ENCODE results near the gene GGCT. TPM values are rescaled to one million over a fixed set of nuclear protein-coding genes. Genes with fewer than 3 reads are reported as not detected.
A peak's percentile ranks its signal among the peaks of the same experiment; 100 is the strongest.

The GGCT gene
- total and polyA plus RNA-seq, 3 experiments from 2014 or later = 25.1 to 73.1 (median 69.3) TPM

DNA sequence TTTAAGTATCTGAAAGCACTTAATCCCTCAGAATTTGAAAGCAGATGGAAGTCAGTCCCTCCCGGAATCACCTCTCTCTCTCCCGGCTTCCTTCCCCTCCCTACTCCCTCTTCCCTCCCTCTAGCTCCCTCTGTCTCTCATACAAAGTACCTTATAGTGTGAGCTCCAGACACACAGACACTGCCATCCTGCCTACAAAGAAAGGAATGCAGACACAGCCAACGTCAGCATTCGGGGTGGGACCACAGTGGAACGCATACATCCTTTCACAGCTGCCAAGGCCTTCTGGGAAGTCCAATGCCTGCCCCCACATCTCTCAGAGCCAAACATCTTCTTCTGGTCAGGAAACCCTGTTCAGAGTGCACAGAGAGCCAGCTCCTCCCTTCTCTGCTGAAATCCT, 35.3 kb downstream of the GGCT start:
- Mint-ChIP-seq H3K9me3 (no peaks in the 10 kb centered on the region), H3K4me3 (no peak overlapping the region), H3K4me1 (peaks cover 69 to 93% (median 84%) of the 10 kb centered on the region in 3 donors), H3K27me3 (no peaks in the 10 kb centered on the region), H3K27ac (peak overlapping the region in 2 of 8 donors; percentile 11 to 17), H3K36me3 (peaks cover 0 to 22% (median 8%) of the 10 kb centered on the region in 3 donors)
- Histone ChIP-seq H3K4me3 (ENCODE audit: low read length) (no peak overlapping the region), H3K36me3 (ENCODE audit: insufficient read depth, low read length) (no peaks in the 10 kb centered on the region), H3K27ac (ENCODE audit: low read depth, low read length) (no peak overlapping the region), H3K4me1 (ENCODE audit: insufficient read depth, low read length) (peaks cover 31% of the 10 kb centered on the region), H3K27me3 (ENCODE audit: insufficient read depth, low read length, poor library complexity, severe bottlenecking) (no peaks in the 10 kb centered on the region), H3K9me3 (ENCODE audit: low read length) (no peaks in the 10 kb centered on the region)
- ChIA-PET POLR2A (no interaction called here), CTCF (no interaction called here)
- no peak for DNase-seq

DNA sequence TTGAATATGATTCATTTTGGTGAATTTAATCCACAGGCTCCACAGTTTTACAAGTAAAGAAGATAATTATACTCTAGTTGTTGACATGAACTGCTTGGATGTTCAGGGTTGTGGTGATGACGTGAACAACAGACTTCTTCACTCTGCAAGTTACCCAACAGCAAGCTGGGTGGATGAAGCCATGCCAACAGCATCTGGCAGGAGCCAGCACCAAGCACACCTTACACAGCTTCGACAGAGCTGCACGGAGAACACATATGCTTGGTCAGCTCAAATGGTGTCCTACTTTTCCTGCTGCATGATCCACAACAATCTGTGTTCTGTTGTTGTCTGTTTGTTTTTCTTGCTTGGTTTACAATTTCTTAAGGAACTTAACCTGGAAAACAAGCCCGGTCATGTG, 35.8 kb downstream of the GGCT start:
- no peaks in the 10 kb centered on the region for H3K36me3 ChIP-seq (ENCODE audit: insufficient read depth, low read length)
- ChIA-PET CTCF (interaction anchor here (1.0 kb wide), 1 partner anchor 9 kb away, joined by 3 read pairs; no protein-coding TSS in a partner anchor), POLR2A (no interaction called here)
- DNase-seq = no peak
- H3K27ac ChIP-seq (ENCODE audit: low read depth, low read length) = no peak overlapping the region
- no peaks in the 10 kb centered on the region for H3K9me3 ChIP-seq (ENCODE audit: low read length)
- Mint-ChIP-seq H3K4me3 (no peak overlapping the region), H3K4me1 (peaks cover 64 to 88% (median 84%) of the 10 kb centered on the region in 3 donors), H3K27me3 (no peaks in the 10 kb centered on the region), H3K36me3 (peaks cover 0 to 20% (median 8%) of the 10 kb centered on the region in 3 donors), H3K27ac (peak overlapping the region in 1 of 8 donors; percentile 52), H3K9me3 (no peaks in the 10 kb centered on the region)
- H3K4me1 ChIP-seq (ENCODE audit: insufficient read depth, low read length) = peaks cover 31% of the 10 kb centered on the region
- no peaks in the 10 kb centered on the region for H3K27me3 ChIP-seq (ENCODE audit: insufficient read depth, low read length, poor library complexity, severe bottlenecking)
- H3K4me3 ChIP-seq (ENCODE audit: low read length) = no peak overlapping the region

DNA sequence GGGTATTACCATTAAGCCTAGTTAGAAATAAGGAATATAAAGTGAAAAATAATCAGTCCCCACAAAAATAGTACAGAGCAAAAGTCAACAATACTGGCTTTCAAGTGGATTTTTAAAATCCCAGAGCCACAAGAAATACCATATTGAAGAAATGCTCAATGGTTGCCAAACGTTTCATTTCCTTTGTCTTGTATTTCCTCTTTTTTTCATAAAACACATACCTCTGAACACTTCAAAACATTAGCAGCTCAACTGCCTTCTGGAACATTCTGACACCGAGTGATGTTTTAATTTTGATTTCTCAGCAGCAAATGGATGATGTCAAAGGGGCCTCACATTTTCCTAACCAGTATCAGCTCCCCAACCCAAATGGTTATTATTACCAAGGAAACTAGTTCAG, 36.6 kb downstream of the GGCT start:
- Histone ChIP-seq H3K36me3 (ENCODE audit: insufficient read depth, low read length) (no peaks in the 10 kb centered on the region), H3K27ac (ENCODE audit: low read depth, low read length) (no peak overlapping the region), H3K27me3 (ENCODE audit: insufficient read depth, low read length, poor library complexity, severe bottlenecking) (no peaks in the 10 kb centered on the region), H3K4me3 (ENCODE audit: low read length) (no peak overlapping the region), H3K9me3 (ENCODE audit: low read length) (no peaks in the 10 kb centered on the region), H3K4me1 (ENCODE audit: insufficient read depth, low read length) (peaks cover 31% of the 10 kb centered on the region)
- Mint-ChIP-seq H3K27me3 (no peaks in the 10 kb centered on the region), H3K4me1 (peaks cover 58 to 81% (median 77%) of the 10 kb centered on the region in 3 donors), H3K4me3 (no peak overlapping the region), H3K27ac (peak overlapping the region in 3 of 8 donors; percentile 45 to 79 (median 55)), H3K36me3 (peaks cover 0 to 26% (median 8%) of the 10 kb centered on the region in 3 donors), H3K9me3 (no peaks in the 10 kb centered on the region)
- ChIA-PET CTCF (interaction anchor here (1.0 kb wide), 1 partner anchor 10 kb away, joined by 3 read pairs; no protein-coding TSS in a partner anchor), POLR2A (no interaction called here)
- DNase-seq = no peak

DNA sequence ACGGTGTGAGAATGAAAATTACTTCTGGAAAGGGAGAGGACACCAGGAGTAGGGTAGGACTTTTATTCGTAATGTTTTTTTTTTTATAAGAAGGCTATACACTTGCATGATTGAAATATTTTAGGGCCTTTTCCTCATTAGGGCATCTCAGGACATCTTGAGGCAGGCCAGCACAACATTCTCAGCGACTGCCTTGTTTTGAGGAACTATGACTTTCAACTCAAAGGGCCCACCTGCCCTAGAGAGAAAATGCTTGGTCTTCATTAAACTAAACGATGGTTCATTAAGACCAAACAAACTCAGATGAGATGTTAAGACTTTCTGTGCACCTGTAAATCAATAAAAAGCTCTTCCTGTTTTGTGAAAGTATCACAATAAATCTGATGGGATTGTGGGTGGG, 37.4 kb downstream of the GGCT start:
- Mint-ChIP-seq H3K27ac (peak overlapping the region in 1 of 8 donors; percentile 55), H3K4me1 (peaks cover 51 to 75% (median 69%) of the 10 kb centered on the region in 3 donors), H3K9me3 (no peaks in the 10 kb centered on the region), H3K4me3 (peak overlapping the region in 1 of 7 donors; percentile 56), H3K27me3 (no peaks in the 10 kb centered on the region), H3K36me3 (peaks cover 0 to 31% (median 5%) of the 10 kb centered on the region in 3 donors)
- Histone ChIP-seq H3K4me1 (ENCODE audit: insufficient read depth, low read length) (peaks cover 29% of the 10 kb centered on the region), H3K36me3 (ENCODE audit: insufficient read depth, low read length) (no peaks in the 10 kb centered on the region), H3K4me3 (ENCODE audit: low read length) (no peak overlapping the region), H3K27ac (ENCODE audit: low read depth, low read length) (no peak overlapping the region), H3K27me3 (ENCODE audit: insufficient read depth, low read length, poor library complexity, severe bottlenecking) (no peaks in the 10 kb centered on the region), H3K9me3 (ENCODE audit: low read length) (no peaks in the 10 kb centered on the region)
- ChIA-PET CTCF (no interaction called here), POLR2A (no interaction called here)
- no peak for DNase-seq

DNA sequence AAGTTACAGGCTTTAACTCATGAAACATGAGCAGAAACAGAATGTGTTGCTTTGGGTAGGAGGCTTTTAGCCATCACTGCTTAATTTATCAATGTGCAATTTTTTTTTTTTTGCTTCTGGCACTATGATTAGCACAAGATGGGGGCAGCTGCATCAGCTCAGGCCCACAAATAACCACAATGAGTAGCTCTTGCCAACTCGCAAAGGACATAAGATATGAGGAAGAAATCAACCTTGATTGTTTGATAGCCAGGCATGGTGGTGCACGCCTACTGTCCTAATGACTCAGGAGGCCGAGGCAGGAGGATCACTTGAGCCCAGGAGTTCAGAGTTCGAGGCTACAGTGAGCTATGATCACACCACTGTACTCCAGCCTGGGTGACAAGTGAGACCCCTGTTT, 38.4 kb downstream of the GGCT start:
- Histone ChIP-seq H3K4me1 (ENCODE audit: insufficient read depth, low read length) (peaks cover 19% of the 10 kb centered on the region), H3K27me3 (ENCODE audit: insufficient read depth, low read length, poor library complexity, severe bottlenecking) (no peaks in the 10 kb centered on the region), H3K36me3 (ENCODE audit: insufficient read depth, low read length) (no peaks in the 10 kb centered on the region), H3K27ac (ENCODE audit: low read depth, low read length) (no peak overlapping the region), H3K4me3 (ENCODE audit: low read length) (no peak overlapping the region), H3K9me3 (ENCODE audit: low read length) (no peaks in the 10 kb centered on the region)
- POLR2A ChIA-PET = no interaction called here
- H3K4me3 Mint-ChIP-seq = no peak overlapping the region
- H3K36me3 Mint-ChIP-seq = peaks cover 0 to 37% (median 5%) of the 10 kb centered on the region in 3 donors
- CTCF ChIA-PET = no interaction called here
- no peak for DNase-seq
- H3K9me3 Mint-ChIP-seq = no peaks in the 10 kb centered on the region
- H3K27ac Mint-ChIP-seq = peak overlapping the region in 1 of 8 donors; percentile 86
- no peaks in the 10 kb centered on the region for H3K27me3 Mint-ChIP-seq
- peaks cover 42 to 65% (median 59%) of the 10 kb centered on the region in 3 donors for H3K4me1 Mint-ChIP-seq

DNA sequence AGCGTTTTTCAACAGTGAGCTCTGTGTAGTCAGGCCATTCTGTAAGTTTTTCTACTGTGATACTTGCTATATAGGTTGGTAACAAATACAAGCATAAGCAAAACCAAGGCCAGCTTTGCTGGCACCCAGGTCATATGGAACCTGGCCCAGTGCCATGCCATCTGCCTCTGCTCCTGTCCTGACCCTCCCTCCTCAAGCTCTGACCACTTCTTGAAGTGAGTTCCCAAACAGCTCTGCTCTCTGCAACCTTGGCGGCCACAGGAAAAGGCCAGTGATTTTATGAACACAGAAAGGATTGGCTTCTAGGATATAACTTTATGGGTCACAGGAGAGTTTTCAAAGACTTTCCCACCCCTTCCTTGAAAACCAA, 38.8 kb downstream of the GGCT start:
- H3K4me3 Mint-ChIP-seq = peak overlapping the region in 1 of 7 donors; percentile 9
- peaks cover 38 to 60% (median 54%) of the 10 kb centered on the region in 3 donors for H3K4me1 Mint-ChIP-seq
- ChIA-PET CTCF (no interaction called here), POLR2A (no interaction called here)
- H3K36me3 Mint-ChIP-seq = peaks cover 0 to 38% (median 5%) of the 10 kb centered on the region in 3 donors
- Histone ChIP-seq H3K27me3 (ENCODE audit: insufficient read depth, low read length, poor library complexity, severe bottlenecking) (no peaks in the 10 kb centered on the region), H3K36me3 (ENCODE audit: insufficient read depth, low read length) (no peaks in the 10 kb centered on the region), H3K9me3 (ENCODE audit: low read length) (no peaks in the 10 kb centered on the region), H3K4me3 (ENCODE audit: low read length) (no peak overlapping the region), H3K27ac (ENCODE audit: low read depth, low read length) (no peak overlapping the region), H3K4me1 (ENCODE audit: insufficient read depth, low read length) (peaks cover 14% of the 10 kb centered on the region)
- H3K9me3 Mint-ChIP-seq = no peaks in the 10 kb centered on the region
- peak overlapping the region in 2 of 8 donors; percentile 19 to 75 for H3K27ac Mint-ChIP-seq
- H3K27me3 Mint-ChIP-seq = no peaks in the 10 kb centered on the region
- no peak for DNase-seq

DNA sequence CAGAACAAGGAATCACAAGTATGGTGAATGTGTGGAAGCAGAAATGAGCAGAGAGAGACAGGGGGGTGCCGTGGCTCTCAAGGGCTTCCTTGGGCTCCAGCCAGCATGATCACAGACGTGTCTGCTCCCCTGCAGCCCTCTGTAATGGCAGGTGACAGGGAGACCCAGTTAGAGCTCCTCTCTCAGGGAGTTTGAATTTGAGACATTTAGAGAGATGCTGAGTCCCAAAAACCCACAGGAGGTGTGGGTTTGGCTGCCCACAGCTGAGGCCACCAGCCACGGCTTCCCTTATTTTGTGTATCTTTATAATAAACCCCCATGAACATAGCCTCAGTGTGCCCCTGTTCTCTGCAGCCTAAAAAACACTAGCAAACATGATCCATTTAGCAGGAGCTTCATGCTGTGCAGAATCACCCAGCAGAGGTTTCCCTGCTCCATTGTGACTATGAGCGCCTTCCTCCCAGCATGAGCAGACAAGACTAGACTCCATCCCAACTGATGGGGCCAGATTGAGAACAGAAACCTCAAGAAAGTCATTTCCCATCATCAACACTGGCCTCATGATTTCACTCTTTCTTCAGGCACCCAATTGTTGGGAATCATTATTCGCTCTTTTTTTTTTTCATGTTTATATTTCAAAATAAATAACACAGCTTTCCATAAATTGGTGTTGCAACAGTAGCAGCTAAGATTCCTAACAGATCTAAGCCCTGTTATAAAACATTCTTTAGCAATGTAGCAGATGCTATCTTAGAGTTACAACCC, 39.4 kb downstream of the GGCT start:
- H3K27ac ChIP-seq (ENCODE audit: low read depth, low read length) = no peak overlapping the region
- H3K36me3 ChIP-seq (ENCODE audit: insufficient read depth, low read length) = no peaks in the 10 kb centered on the region
- Mint-ChIP-seq H3K27me3 (no peaks in the 10 kb centered on the region), H3K4me3 (no peak overlapping the region), H3K9me3 (no peaks in the 10 kb centered on the region), H3K27ac (peak overlapping the region in 3 of 8 donors; percentile 60 to 90 (median 72)), H3K36me3 (peaks cover 0 to 40% (median 5%) of the 10 kb centered on the region in 3 donors), H3K4me1 (peaks cover 32 to 55% (median 49%) of the 10 kb centered on the region in 3 donors)
- H3K4me3 ChIP-seq (ENCODE audit: low read length) = no peak overlapping the region
- no peaks in the 10 kb centered on the region for H3K27me3 ChIP-seq (ENCODE audit: insufficient read depth, low read length, poor library complexity, severe bottlenecking)
- ChIA-PET CTCF (no interaction called here), POLR2A (no interaction called here)
- no peaks in the 10 kb centered on the region for H3K9me3 ChIP-seq (ENCODE audit: low read length)
- peaks cover 11% of the 10 kb centered on the region for H3K4me1 ChIP-seq (ENCODE audit: insufficient read depth, low read length)
- DNase-seq = no peak

DNA sequence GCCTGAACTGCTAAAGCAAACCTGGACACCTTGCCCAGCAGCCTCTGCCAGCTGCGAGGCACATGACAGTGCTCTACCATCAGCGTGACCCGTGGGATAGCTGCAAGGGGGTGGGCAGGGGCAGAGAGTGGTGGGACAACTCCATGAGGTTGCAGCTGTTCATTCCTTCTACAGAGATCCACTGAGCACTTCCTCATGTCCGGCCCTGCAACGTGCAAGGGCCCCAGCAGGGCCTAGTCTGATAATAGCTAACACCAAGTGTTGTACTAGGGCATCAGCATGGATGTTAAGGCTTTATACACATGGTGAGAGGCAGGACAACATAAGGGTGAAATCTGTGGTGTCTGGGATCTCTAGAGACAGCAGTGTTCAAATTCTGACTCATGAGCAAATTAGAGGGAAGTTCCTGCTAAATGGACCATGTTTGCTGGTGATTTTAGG, 40.4 kb downstream of the GGCT start:
- no peaks in the 10 kb centered on the region for H3K9me3 ChIP-seq (ENCODE audit: low read length)
- H3K36me3 ChIP-seq (ENCODE audit: insufficient read depth, low read length) = no peaks in the 10 kb centered on the region
- no peak for DNase-seq
- Mint-ChIP-seq H3K27ac (peak overlapping the region in 1 of 8 donors; percentile 43), H3K4me3 (no peak overlapping the region), H3K27me3 (no peaks in the 10 kb centered on the region), H3K9me3 (no peaks in the 10 kb centered on the region), H3K36me3 (peaks cover 0 to 41% (median 6%) of the 10 kb centered on the region in 3 donors), H3K4me1 (peaks cover 28 to 47% (median 42%) of the 10 kb centered on the region in 3 donors)
- CTCF ChIA-PET = no interaction called here
- no peak overlapping the region for H3K27ac ChIP-seq (ENCODE audit: low read depth, low read length)
- no peak overlapping the region for H3K4me3 ChIP-seq (ENCODE audit: low read length)
- H3K4me1 ChIP-seq (ENCODE audit: insufficient read depth, low read length) = peaks cover 11% of the 10 kb centered on the region
- POLR2A ChIA-PET = no interaction called here
- no peaks in the 10 kb centered on the region for H3K27me3 ChIP-seq (ENCODE audit: insufficient read depth, low read length, poor library complexity, severe bottlenecking)
